GM19372 (cell line): Measurements from ENCODE around the gene OR4B1.
A peak's percentile ranks its signal among the peaks of the same experiment; 100 is the strongest.
"Not testable (repeated sequence)": the region's sequence is repeated elsewhere in the genome, so short reads cannot be mapped to it uniquely, and the experiment has no call there.

Source experiments
- ATAC-seq: cut with Tn5 transposase; IDR thresholded peaks from one replicate; pipeline ENCODE4 v1.9.1; 2021; ENCODE audit warnings: mild to moderate bottlenecking, low read depth, moderate library complexity; ENCODE audit not compliant: unreplicated experiment

OR4B1 gene, protein sequence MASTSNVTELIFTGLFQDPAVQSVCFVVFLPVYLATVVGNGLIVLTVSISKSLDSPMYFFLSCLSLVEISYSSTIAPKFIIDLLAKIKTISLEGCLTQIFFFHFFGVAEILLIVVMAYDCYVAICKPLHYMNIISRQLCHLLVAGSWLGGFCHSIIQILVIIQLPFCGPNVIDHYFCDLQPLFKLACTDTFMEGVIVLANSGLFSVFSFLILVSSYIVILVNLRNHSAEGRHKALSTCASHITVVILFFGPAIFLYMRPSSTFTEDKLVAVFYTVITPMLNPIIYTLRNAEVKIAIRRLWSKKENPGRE

GRCh38 chr11:48216510-48216909 is at the start of gene OR4B1:
Gene OR4B1, plus strand, starts transcription at chr11:48216810. Its CDS starts 0 bp downstream, at chr11:48216810.
- no peak for ATAC-seq

DNA sequence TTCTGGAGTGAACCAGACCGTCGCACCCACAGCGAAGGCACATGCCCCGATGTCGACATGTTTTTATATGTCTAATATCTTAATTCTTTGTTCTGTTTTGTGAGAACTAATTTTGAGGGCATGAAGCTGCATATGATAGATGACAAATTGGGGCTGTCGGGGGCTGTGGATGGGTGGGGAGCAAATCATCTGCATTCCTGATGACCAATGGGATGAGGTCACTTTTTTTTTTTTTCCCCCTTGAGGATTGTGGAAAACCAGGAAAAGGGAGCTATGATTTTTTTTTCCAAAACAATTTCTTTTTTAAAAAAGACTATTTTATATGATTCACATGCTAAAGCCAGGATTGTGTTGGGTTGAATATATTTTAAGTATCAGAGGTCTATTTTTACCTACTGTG is 49.2 kb upstream of the OR4B1 start:
- no peak for ATAC-seq

GRCh38 chr11:48168815-48169214 is 47.8 kb upstream of the OR4B1 start:
- no peak for ATAC-seq

DNA sequence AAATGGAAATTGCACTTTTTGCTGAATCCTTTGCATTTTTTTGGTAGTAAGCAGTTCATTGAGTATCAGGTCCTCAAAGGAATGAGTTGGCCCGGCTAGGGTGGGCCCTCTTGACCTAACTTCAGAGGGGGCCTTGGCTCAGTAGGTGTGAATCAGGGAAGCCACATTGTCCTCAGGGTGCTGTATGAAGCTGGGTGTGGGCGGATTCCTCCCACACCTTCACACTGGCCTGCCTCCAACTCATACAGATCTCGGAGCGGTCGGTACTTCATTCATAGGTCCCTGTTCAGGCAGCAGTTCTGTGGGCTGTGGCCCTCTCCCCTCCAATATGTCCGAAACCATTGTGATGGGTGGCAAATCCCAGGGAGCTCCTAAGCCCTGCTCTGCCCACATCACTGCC is 47.4 kb upstream of the OR4B1 start:
- ATAC-seq: no peak

DNA sequence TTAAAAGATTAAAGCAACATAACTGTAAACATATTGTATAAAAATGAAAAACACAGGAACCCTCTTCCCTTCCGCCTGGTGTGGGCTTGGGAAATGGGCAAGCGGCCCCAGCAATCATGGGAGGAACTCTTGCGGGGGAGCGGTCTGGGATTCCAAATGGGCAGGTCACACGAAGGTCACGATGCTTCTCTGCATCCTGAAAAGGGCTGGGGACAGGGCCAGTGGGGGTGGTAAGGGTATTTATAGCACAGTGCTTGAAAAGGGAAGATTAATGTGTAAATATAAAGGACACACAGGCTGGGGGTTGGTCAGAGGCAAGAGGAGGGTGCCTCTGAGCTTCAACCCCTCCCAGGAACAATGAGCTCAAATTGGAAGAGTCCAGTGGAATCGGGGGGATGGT is 46.9 kb upstream of the OR4B1 start:
- ATAC-seq: no peak

DNA sequence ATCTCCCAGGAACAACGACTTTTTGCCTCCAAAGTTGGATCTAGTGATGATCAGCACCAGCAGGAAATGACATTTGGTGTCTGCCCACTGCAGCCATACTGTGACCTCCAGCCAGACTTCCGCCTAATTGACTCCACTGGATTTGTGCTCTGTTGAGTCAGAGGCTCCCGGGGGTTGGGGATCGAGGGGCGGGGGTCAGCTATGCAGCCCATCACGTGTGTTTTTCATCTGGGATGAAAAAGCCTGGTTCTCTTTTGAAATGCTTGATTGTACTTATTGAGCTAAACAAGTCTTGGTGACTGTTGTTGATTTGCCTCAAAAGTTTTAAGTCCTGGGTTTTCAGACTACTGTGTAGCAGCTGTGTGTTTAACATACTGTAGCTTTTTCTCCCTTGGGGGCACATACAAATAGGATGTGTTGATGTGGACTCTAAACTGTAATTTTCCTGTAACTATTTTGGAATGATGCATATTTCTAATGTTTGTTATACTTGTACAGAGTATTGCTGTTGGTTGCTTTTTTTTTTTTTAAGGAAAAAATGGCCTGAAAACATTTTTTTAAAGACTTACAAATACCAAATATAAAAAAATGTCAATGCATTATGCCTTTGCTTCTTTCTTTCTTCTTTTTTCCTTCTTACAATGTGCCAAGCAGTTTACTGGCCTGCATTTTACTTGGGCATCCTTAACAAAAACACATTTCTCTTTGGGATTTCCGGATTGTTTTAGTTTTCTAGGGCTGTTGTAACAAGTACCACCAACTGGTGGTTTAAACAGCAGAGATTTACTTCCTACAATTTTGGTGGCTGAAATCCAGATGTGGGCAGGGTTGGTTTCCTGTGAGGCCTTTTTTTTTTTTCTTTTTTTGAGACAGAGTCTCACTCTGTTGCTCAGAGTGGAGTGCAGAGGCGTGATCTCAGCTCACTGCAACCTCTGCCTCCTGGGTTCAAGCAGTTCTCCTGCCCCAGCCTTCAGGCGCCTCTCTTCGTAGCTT is 46.1 kb upstream of the OR4B1 start:
- ATAC-seq: no peak

DNA sequence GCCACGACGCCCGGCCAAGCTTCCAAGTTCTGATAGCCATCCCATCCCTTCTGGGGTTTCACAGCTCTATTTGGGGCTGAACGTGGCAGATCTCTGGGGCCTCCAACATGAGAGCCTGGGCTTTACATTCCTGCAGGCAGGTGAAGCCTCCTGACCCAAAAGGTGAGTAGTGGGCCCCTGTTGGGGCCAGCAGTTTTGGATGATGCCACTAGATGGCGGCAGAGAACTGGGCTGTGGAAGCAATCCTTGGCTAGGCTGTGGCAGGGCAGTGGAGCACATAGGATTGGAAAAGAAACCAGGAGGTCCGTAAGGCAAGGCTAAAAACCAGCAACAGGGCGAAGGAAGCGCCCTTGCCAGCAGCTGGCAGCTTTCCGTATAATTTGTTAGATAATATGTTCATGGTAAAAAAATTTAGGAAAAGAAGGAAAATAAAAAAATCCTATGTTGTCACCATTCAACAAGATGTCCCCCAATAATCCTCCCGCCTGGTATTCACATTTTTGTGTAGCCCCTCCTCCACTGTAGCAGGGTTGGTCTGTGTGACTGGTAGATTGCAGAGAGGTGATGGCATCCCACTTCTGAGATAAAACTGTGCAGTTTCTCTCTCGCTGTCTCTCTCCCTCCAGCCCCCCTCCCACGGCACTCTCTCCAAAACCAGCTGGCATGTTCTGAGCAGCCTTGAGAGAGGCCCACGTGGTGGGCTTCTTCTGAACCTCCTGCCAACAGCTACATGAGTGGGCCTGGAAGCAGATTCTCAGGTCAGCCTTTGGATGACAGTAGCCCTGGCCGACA is 43.6 kb upstream of the OR4B1 start:
- ATAC-seq: peak; percentile 76

GRCh38 chr11:48177661-48178060 is 38.9 kb upstream of the OR4B1 start:
- no peak for ATAC-seq

DNA sequence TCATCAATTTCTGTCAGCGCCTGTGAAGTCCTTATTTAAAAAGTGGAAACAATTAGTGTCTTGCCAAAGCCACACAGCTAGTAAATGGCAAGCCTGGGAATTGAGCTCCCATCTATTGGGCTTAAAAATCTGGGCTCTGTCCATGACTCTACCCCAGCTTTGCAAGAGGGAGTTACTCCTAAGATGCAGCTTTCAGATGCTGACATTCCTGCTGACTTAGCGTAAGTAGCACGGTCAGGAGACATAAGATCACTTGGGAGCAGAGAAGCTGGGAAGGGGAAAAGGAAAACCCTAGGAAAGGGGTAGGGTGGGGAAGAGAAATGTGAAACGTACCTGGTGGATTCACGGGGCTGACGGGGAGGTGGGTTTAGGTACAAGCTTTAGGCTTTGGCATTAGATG is 36.0 kb upstream of the OR4B1 start:
- no peak for ATAC-seq

- ATAC-seq: no peak
Observed at GRCh38 chr11:48182860-48183526, 33.6 kb upstream of the OR4B1 start.

DNA sequence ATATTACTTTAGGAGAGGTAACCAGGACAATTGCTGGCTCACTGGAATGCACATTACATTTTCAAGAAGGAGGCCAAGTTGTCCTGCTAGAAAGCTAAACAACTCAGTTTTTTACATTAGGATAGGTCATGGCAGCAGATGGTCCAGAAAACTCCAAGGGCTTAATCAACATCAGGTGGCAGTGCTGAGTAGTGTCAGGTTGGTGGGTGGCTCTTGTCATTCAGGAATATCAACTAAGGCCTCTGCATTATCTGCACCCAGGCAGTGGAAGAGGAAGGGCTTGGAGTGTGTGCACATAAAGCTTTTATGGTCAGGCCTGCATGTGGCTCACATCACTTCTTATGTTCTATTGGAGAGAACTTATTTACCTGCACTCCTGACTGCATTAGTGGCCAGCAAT is 32.2 kb upstream of the OR4B1 start:
- no peak for ATAC-seq

GRCh38 chr11:48190906-48191654 is 25.5 kb upstream of the OR4B1 start:
- ATAC-seq: not testable (repeated sequence)

DNA sequence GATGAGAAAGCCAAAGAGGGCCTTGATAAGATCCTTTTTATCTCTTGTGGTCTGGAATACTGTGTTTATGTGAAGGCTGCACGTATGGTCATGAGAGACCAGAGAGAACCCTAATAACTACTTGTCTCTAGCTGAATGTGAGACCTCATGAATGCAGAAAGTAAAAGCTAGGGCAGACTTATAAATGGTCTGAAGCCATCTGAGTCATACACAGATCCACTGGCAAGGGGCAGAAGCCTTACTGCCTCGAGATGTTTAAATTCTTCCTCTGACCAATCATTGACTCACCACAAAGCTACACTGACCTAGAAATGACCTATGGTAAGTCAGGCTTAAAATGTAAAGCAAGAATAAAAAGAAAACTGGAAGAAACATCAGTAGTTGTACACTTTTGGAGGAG is 22.7 kb upstream of the OR4B1 start:
- no peak for ATAC-seq

DNA sequence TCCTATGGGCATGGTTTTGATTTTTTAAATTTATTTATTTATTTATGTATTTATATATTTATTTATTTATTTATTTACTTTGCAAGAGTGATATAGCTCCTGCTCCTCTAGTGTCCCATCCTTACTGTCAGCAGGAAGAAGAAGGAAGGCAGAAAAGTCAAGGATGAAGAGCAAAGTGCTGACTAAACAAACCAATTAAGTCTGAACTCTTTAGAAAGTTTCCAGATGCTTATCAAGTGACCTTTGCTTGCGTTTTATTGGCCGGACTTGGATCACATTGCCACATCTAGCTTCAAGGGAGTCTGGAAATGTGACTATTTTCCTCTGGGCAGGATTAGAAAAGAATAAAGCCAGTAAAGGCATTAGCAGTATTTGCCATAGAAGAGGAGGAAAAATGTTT is 8.7 kb upstream of the OR4B1 start:
- ATAC-seq: no peak

- ATAC-seq: no peak
Observed at GRCh38 chr11:48210052-48210451, 6.6 kb upstream of the OR4B1 start.

DNA sequence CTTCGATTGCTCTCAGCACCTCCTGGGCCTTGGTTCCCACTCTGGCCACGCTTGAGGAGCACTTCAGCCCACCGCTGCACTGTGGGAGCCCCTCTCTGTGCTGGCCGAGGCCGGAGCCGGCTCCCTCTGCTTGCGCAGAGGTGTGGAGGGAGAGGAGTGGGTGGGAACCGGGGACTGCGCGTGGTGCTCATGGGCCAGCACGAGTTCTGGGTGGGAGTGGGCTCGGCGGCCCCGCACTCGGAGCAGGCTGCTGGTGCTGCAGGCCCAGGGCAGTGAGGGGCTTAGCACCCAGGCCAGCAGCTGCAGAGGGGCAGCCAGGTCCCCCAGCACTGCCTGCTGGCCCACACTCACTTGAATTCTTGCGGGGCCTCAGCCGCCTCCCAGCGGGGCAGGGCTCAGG is 12.2 kb downstream of the OR4B1 start:
- no peak for ATAC-seq

DNA sequence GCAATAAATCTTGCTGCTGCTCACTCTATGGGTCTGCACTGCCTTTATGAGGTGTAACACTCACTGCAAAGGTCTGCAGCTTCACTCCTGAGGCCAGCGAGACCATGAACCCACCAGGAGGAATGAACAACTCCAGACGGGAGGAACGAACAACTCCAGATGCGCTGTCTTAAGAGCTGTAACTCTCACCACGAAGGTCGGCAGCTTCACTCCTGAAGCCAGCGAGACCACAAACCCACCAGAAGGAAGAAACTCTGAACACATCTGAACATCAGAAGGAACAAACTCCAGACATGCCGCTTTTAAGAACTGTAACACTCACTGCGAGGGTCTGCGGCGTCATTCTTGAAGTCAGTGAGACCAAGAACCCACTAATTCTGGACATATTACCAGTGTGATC is 13.4 kb downstream of the OR4B1 start:
- not testable (repeated sequence) for ATAC-seq

DNA sequence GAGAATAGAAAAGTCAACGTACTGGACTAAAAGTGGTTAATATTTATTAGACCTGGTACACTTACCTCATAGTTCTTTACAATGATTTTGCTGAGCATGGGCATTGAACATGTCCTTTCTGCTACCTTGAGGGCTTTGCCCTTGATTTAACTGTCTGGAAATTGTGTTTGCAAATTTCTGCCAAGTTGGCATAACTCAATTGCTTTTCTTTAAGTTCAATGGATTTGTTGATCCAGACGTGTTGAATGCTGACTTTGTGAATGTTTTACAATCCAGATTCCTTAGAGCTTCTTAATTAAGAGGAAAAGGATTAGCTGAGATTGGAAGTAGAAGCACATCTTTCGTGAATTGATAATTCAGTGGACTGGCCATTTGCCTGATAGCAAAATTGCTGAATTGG is 21.1 kb downstream of the OR4B1 start:
- no peak for ATAC-seq

DNA sequence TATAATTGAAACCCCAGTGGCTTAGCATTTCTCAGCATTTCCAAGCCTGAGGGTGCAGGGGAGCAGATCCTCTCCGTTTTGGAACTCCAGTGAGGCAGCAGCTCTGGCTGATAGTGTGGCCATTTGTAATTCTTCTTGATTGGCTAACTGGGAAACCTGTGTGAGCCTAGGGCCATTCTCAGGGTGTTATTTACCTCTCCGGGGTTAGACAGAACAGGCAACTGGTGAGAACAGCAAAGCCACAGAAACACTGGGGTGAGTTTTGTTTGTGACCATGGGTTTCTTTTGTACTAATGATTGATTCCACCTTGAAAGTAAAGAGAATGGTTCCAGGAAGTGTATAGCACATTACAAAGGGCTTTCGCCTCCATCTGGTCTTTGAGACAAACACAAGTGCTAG is 25.9 kb downstream of the OR4B1 start:
- ATAC-seq: no peak

GRCh38 chr11:48244804-48245203 is 28.2 kb downstream of the OR4B1 start, which contains the start of gene OR4X2:
Gene OR4X2, plus strand, starts transcription at chr11:48245104. Its CDS starts 0 bp downstream, at chr11:48245104.
- ATAC-seq: no peak
